ENCODE data around the gene WWC1.
A peak's percentile ranks its signal among the peaks of the same experiment; 100 is the strongest.

Gene WWC1

GRCh38 chr5:168424594-168425323, 133.3 kb downstream of the WWC1 start:
- TF ChIP-seq CTCF (IDR thresholded peaks at IDR 0.05; ENCODE audit: low read depth, low read length): no peak
- H3K4me3 ChIP-seq (ENCODE audit: low read depth, low read length): no peak overlapping the region
- H3K27me3 ChIP-seq: no peaks in the 10 kb centered on the region
- H3K4me1 ChIP-seq: no peaks in the 10 kb centered on the region; the same call in 1 of the 2 replicates
- no peak for DNase-seq
- H3K9me3 ChIP-seq: no peaks in the 10 kb centered on the region
- H3K36me3 ChIP-seq: no peaks in the 10 kb centered on the region

DNA sequence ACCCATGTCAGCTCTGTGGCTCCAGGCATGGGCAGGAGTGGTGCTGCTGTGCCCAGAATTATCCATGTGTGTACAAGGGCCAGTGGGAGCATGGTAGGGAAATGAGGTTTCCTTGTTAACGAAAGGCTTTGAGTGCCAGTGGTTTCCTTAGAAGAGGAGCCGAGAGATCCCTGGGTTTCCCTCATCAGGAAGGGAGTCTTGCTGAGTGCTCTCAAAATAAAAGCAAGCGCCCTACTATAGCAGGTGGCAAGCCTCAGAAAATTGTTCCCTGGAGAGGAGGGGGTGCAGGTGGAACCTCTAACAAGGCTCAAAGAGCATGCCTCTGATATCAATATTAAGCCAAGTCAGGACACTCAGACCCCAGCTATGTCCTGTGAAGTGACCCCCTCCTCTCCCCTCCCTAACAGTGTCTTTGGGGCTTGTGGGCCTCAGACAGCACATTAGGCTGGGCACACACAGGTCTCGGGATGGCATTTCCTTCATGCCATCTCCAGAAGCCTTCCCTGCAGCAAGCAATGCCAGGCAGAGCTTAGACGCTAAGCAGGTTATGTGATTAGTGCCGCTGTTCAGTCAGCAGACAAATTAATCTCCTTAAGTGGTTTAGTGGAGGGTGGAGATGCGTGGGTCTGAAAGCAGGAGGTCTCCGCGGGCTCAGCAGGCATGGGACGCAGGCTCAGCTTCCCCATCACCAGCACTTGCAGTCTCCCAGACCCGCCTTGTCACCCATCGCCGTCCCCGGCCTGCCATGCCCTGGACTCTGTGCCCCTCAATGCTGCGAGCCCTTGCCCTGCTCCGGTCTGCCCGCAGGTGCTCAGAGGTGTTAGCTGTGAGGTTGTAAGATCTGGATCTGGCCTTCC, 134.8 kb downstream of the WWC1 start:
- H3K9me3 ChIP-seq: no peaks in the 10 kb centered on the region
- H3K4me3 ChIP-seq (ENCODE audit: low read depth, low read length): no peak overlapping the region
- no peaks in the 10 kb centered on the region; the same call in 1 of the 2 replicates for H3K4me1 ChIP-seq
- H3K27me3 ChIP-seq: no peaks in the 10 kb centered on the region
- TF ChIP-seq CTCF (IDR thresholded peaks at IDR 0.05; ENCODE audit: low read depth, low read length): no peak
- H3K36me3 ChIP-seq: no peaks in the 10 kb centered on the region
- peak; percentile 33 for DNase-seq

- H3K27me3 ChIP-seq: no peaks in the 10 kb centered on the region
- no peaks in the 10 kb centered on the region for H3K36me3 ChIP-seq
- H3K9me3 ChIP-seq: no peaks in the 10 kb centered on the region
- no peak for DNase-seq
- no peaks in the 10 kb centered on the region; the same call in 1 of the 2 replicates for H3K4me1 ChIP-seq
- no peak for TF ChIP-seq CTCF (IDR thresholded peaks at IDR 0.05; ENCODE audit: low read depth, low read length)
- H3K4me3 ChIP-seq (ENCODE audit: low read depth, low read length): no peak overlapping the region
These were observed 135.4 kb downstream of the WWC1 start for GRCh38 chr5:168426864-168427172.

DNA sequence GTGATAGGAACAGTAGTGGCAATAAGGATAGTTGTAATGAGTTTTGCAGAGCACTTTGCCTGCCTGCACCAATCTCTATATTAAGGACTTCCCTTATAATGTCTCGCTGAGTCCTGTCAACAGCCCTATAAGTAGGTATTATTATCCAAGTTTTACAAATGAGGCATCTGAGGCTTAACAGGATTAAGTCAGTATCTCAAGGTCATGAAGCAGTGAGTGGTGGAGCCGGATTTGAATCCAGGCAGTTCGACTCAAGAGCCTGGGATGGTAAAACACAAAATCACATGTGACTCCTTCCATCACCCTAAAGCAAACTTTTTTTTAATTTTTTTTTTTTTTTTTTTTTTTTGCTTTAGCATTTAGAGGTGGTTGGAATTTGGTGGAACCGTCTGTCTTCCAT, 135.8 kb downstream of the WWC1 start:
- no peaks in the 10 kb centered on the region for H3K36me3 ChIP-seq
- no peak for TF ChIP-seq CTCF (IDR thresholded peaks at IDR 0.05; ENCODE audit: low read depth, low read length)
- no peak overlapping the region for H3K4me3 ChIP-seq (ENCODE audit: low read depth, low read length)
- DNase-seq: no peak
- no peaks in the 10 kb centered on the region for H3K9me3 ChIP-seq
- H3K27me3 ChIP-seq: no peaks in the 10 kb centered on the region
- no peaks in the 10 kb centered on the region; the same call in 1 of the 2 replicates for H3K4me1 ChIP-seq

- no peak for TF ChIP-seq CTCF (IDR thresholded peaks at IDR 0.05; ENCODE audit: low read depth, low read length)
- Histone ChIP-seq H3K27me3 (no peaks in the 10 kb centered on the region), H3K4me3 (ENCODE audit: low read depth, low read length) (no peak overlapping the region), H3K4me1 (no peaks in the 10 kb centered on the region; the same call in none of the 2 replicates), H3K9me3 (no peaks in the 10 kb centered on the region), H3K36me3 (no peaks in the 10 kb centered on the region)
- no peak for DNase-seq
These were observed 137.1 kb downstream of the WWC1 start for GRCh38 chr5:168428552-168428951.

DNA sequence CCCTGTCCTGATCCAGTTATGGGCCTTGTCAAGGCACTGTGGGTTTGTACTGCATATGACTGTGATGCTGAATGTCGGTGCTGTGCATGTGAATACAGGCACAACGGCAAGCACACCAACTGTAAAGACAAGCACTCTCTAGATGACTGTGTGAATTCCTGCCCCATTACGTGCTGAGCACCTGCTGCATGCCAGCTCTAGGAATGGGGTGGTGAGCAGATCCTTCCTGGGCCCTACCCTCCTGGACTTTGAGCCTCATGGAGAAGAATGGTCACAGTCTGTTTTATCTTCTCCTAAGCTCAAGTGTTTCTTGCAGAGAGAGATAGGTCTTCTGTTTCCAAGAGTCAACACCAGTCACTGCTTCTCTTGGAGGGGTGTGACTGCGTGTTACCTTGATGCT, 138.9 kb downstream of the WWC1 start:
- TF ChIP-seq CTCF (IDR thresholded peaks at IDR 0.05; ENCODE audit: low read depth, low read length): no peak
- no peaks in the 10 kb centered on the region for H3K36me3 ChIP-seq
- H3K27me3 ChIP-seq: no peaks in the 10 kb centered on the region
- H3K4me3 ChIP-seq (ENCODE audit: low read depth, low read length): no peak overlapping the region
- no peaks in the 10 kb centered on the region for H3K9me3 ChIP-seq
- peaks cover 6% of the 10 kb centered on the region for H3K4me1 ChIP-seq
- DNase-seq: no peak

Measured in BE2C (cell line).